Astrocyte of the spinal cord (primary cell): Measurements from ENCODE around the gene ENTPD1.

Experiments used
- DNase-seq: peaks from one replicate; pipeline ENCODE4 v3.0.0; 2011; ENCODE audit warnings: low read depth, low spot score
- H3K4me3 ChIP-seq: 2 replicates; pipeline ENCODE4 v1.5.1; 2011; ENCODE audit warnings: low read depth, mild to moderate bottlenecking, low read length, moderate library complexity
- CTCF ChIP-seq: IDR thresholded peaks from 2 replicates; pipeline ENCODE4 v1.5.1; 2012; ENCODE audit warnings: low read depth, mild to moderate bottlenecking, low read length, inconsistent platforms
- in situ Hi-C: cut with HindIII; loops from 2 replicates; pipeline ENCODE4 v1.10.0; 2017; ENCODE audit warnings: low sequenced_read_pairs

ENTPD1 gene

GRCh38 chr10:95831076-95831475 lies 75.1 kb downstream of the ENTPD1 start:
- in situ Hi-C loops: no loop called here
- TF ChIP-seq CTCF: no peak
- no peak overlapping the region for H3K4me3 ChIP-seq
- no peak for DNase-seq

- no peak overlapping the region for H3K4me3 ChIP-seq
- in situ Hi-C loops: no loop called here
- no peak for DNase-seq
- no peak for TF ChIP-seq CTCF
Observed at GRCh38 chr10:95831515-95831914, 75.6 kb downstream of the ENTPD1 start.

- TF ChIP-seq CTCF: no peak
- in situ Hi-C loops: no loop called here
- no peak for DNase-seq
- H3K4me3 ChIP-seq: no peak overlapping the region
Observed at GRCh38 chr10:95832216-95833041, 76.5 kb downstream of the ENTPD1 start.

- in situ Hi-C loops: no loop called here
- H3K4me3 ChIP-seq: no peak overlapping the region
- no peak for TF ChIP-seq CTCF
- no peak for DNase-seq
Observed at GRCh38 chr10:95833042-95833610, 77.2 kb downstream of the ENTPD1 start.

GRCh38 chr10:95834406-95834805 lies 78.4 kb downstream of the ENTPD1 start:
- no peak for TF ChIP-seq CTCF
- no peak overlapping the region for H3K4me3 ChIP-seq
- DNase-seq: no peak
- in situ Hi-C loops: no loop called here

- H3K4me3 ChIP-seq: no peak overlapping the region
- TF ChIP-seq CTCF: no peak
- no peak for DNase-seq
- in situ Hi-C loops: no loop called here
Observed at GRCh38 chr10:95835149-95835860, 79.3 kb downstream of the ENTPD1 start.
